ENCODE measurements around the gene ADORA2A. TPM values are rescaled to one million over a fixed set of nuclear protein-coding genes. Genes with fewer than 3 reads are reported as not detected.
A peak's percentile ranks its signal among the peaks of the same experiment; 100 is the strongest.

Gene ADORA2A
- total and polyA plus RNA-seq, 2 of the 13 experiments (the other 11 are each of a cell fraction or from before 2014, with no cell fraction given) = 3.3 to 5.0 TPM

DNA sequence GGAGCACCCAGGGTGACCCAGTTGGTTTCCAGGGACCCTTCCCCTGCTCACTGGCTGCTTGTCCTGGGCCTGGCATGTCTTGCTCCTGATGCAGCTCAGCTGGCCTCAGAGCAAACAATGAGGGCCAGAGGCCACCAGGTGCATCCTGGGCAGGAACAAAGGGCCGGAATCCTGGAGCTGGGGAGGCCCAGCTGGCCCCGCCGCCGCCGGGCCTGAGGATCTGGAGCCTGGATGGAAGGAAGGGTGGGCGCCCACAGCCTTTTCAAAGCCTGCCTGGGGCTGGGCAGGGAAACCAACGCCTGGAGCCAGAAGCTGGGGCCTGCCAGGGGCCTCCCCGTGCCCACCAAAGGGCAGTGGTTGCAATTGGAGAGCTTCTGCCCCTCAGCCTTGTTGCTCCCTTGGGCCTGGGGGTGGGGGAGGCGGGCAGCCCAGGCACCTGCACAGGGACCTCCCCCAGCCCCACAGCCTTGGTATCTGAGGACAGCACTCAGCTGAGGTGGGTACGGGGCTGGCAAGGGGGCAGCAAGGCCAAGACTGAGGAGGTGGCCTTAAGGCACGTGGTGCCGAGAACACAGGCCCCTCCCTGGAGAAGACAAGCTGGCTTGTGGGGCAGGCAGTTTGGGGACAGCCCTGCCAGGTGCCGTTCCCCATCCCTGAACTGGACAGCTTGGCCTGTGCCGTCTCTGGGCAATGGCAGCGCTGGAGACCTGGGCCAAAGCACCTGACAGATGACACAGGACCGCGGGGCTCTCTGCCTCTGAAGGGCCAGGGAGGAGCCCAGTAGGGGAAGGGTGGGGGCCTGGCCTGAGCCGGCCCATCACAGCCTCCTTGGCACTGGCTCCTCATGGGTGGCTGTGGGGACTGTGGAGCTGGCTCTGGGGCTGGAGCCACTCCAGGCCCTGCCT, 7.1 kb upstream of the ADORA2A start (continued):
- TF ChIP-seq, protein P1, sequence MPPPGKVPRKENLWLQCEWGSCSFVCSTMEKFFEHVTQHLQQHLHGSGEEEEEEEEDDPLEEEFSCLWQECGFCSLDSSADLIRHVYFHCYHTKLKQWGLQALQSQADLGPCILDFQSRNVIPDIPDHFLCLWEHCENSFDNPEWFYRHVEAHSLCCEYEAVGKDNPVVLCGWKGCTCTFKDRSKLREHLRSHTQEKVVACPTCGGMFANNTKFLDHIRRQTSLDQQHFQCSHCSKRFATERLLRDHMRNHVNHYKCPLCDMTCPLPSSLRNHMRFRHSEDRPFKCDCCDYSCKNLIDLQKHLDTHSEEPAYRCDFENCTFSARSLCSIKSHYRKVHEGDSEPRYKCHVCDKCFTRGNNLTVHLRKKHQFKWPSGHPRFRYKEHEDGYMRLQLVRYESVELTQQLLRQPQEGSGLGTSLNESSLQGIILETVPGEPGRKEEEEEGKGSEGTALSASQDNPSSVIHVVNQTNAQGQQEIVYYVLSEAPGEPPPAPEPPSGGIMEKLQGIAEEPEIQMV (CRISPR knock-in tag; IDR thresholded peaks at IDR 0.05; ENCODE audit: low read depth) = no peak
- TF ChIP-seq PHB2 (IDR thresholded peaks at IDR 0.05; ENCODE audit: partially characterized antibody) = no peak
- TF ChIP-seq KDM2A (CRISPR knock-in tag; IDR thresholded peaks at IDR 0.05; ENCODE audit: borderline replicate concordance, low read depth) = peak; percentile 50; the same call in 1 of the 2 replicates
- TF ChIP-seq, protein P2, sequence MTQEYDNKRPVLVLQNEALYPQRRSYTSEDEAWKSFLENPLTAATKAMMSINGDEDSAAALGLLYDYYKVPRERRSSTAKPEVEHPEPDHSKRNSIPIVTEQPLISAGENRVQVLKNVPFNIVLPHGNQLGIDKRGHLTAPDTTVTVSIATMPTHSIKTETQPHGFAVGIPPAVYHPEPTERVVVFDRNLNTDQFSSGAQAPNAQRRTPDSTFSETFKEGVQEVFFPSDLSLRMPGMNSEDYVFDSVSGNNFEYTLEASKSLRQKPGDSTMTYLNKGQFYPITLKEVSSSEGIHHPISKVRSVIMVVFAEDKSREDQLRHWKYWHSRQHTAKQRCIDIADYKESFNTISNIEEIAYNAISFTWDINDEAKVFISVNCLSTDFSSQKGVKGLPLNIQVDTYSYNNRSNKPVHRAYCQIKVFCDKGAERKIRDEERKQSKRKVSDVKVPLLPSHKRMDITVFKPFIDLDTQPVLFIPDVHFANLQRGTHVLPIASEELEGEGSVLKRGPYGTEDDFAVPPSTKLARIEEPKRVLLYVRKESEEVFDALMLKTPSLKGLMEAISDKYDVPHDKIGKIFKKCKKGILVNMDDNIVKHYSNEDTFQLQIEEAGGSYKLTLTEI (CRISPR knock-in tag; conservative IDR thresholded peaks at IDR 0.05) = no peak
- TF ChIP-seq IRX3 (CRISPR knock-in tag; IDR thresholded peaks at IDR 0.05; ENCODE audit: borderline replicate concordance, low read depth) = no peak
- TF ChIP-seq NR1H2 (CRISPR knock-in tag; IDR thresholded peaks at IDR 0.05; ENCODE audit: borderline replicate concordance, low read depth) = no peak
- TF ChIP-seq ZNF24 (IDR thresholded peaks at IDR 0.05) = no peak
- TF ChIP-seq JUND (CRISPR knock-in tag; IDR thresholded peaks at IDR 0.05) = no peak
- TF ChIP-seq GATA4 (IDR thresholded peaks at IDR 0.05; ENCODE audit: borderline replicate concordance, low read depth) = no peak
- TF ChIP-seq AKAP8 (CRISPR knock-in tag; IDR thresholded peaks at IDR 0.05) = peak; percentile 39; the same call in 1 of the 2 replicates
- TF ChIP-seq CBX5 (CRISPR knock-in tag; IDR thresholded peaks at IDR 0.05; ENCODE audit: borderline replicate concordance) = no peak
- TF ChIP-seq ZSCAN22 (CRISPR knock-in tag; IDR thresholded peaks at IDR 0.05) = no peak
- TF ChIP-seq AGO2 (optimal IDR thresholded peaks at IDR 0.05; ENCODE audit: low read depth, low read length) = peak; percentile 79
- TF ChIP-seq CEBPG (CRISPR knock-in tag; IDR thresholded peaks at IDR 0.05) = no peak
- TF ChIP-seq TMF1 (CRISPR knock-in tag; IDR thresholded peaks at IDR 0.05; ENCODE audit: low read depth) = no peak
- TF ChIP-seq ZNF143 (CRISPR knock-in tag; IDR thresholded peaks at IDR 0.05) = 0 out of 2 replicates have a peak, but pooled peaks have one; percentile 31
- 0 out of 2 replicates have a peak, but pooled peaks have one; percentile 17 for TF ChIP-seq HOXA5 (CRISPR knock-in tag; IDR thresholded peaks at IDR 0.05)
- TF ChIP-seq, protein P3, sequence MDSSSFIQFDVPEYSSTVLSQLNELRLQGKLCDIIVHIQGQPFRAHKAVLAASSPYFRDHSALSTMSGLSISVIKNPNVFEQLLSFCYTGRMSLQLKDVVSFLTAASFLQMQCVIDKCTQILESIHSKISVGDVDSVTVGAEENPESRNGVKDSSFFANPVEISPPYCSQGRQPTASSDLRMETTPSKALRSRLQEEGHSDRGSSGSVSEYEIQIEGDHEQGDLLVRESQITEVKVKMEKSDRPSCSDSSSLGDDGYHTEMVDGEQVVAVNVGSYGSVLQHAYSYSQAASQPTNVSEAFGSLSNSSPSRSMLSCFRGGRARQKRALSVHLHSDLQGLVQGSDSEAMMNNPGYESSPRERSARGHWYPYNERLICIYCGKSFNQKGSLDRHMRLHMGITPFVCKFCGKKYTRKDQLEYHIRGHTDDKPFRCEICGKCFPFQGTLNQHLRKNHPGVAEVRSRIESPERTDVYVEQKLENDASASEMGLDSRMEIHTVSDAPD (CRISPR knock-in tag; IDR thresholded peaks at IDR 0.05) = no peak
- 0 out of 2 replicates have a peak, but pooled peaks have one; percentile 42 for TF ChIP-seq RCOR2 (CRISPR knock-in tag; IDR thresholded peaks at IDR 0.05)
- TF ChIP-seq SMAD3 (CRISPR knock-in tag; IDR thresholded peaks at IDR 0.05) = no peak
- no peak for TF ChIP-seq ZNF703 (CRISPR knock-in tag; IDR thresholded peaks at IDR 0.05; ENCODE audit: borderline replicate concordance)
- TF ChIP-seq, protein P4, sequence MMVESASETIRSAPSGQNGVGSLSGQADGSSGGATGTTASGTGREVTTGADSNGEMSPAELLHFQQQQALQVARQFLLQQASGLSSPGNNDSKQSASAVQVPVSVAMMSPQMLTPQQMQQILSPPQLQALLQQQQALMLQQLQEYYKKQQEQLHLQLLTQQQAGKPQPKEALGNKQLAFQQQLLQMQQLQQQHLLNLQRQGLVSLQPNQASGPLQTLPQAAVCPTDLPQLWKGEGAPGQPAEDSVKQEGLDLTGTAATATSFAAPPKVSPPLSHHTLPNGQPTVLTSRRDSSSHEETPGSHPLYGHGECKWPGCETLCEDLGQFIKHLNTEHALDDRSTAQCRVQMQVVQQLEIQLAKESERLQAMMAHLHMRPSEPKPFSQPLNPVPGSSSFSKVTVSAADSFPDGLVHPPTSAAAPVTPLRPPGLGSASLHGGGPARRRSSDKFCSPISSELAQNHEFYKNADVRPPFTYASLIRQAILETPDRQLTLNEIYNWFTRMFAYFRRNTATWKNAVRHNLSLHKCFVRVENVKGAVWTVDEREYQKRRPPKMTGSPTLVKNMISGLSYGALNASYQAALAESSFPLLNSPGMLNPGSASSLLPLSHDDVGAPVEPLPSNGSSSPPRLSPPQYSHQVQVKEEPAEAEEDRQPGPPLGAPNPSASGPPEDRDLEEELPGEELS (CRISPR knock-in tag; IDR thresholded peaks at IDR 0.05) = 0 out of 2 replicates have a peak, but pooled peaks have one; percentile 45

All from HepG2 (cell line).